SU-DHL-6 (cell line): ENCODE results near the gene CDH22.

Experiments
- CTCF ChIP-seq: fragments of 200-600 bp; sonication (generic); IDR thresholded peaks from one replicate; pipeline ENCODE4 v1.5.1; 2017; ENCODE audit warnings: antibody characterized with exemption, mild to moderate bottlenecking, low read length, moderate library complexity; ENCODE audit not compliant: insufficient read depth, poor library complexity, severe bottlenecking
- EZH2phosphoT487 ChIP-seq: fragments of 200-600 bp; sonication (generic), shearing (Covaris generic); conservative IDR thresholded peaks from 2 replicates; pipeline ENCODE4 v1.6.1; 2018; ENCODE audit warnings: mild to moderate bottlenecking, antibody characterized with exemption, low read length, moderate library complexity, mixed read lengths

- TF ChIP-seq CTCF: no peak
- no peak for TF ChIP-seq EZH2phosphoT487
These were observed 57.5 kb downstream of the CDH22 start for GRCh38 chr20:46250772-46251171.
